ENCODE data around the gene CES3.
"Not testable (repeated sequence)": the region's sequence is repeated elsewhere in the genome, so short reads cannot be mapped to it uniquely, and the experiment has no call there.

CES3 gene

DNA sequence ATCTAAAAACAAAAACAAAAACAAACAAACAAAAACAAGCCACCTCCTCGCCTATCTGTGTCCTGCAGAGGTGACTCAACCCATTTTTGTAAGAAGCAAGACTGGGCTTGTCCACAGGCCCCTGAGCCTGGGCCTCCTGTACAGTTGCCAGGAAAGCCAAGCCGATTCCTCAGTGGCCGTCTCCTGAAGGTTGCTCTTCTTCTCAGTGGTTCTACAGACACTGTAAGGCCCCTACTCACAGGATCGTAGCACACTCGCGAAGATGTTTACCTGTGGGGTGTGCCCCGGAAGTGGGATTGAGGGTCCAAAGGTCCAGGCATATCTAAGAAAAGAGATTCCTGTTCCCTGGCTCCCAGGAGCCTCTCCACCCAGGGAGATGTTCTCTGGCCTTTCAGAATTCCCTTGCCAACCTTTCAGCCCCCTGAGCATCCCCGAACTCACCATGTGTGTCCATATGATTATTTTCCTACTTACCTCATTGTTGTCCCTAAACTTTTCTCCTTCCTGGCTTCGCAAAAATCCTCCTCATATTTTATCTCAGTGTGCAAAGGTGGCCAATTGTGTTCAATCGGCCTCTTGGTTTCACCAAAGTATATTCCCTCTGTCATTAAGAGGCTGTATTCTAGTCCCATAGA is 7.5 kb upstream of the CES3 start:
- DNase-seq: no peak
- POLR2A ChIA-PET: interaction anchor here (0.6 kb wide), 4 partner anchors 20 to 225 kb away, joined by 3 read pairs; no protein-coding TSS in a partner anchor
- no peak overlapping the region for H3K27ac ChIP-seq (ENCODE audit: insufficient read depth in 1 of 2, low read depth in 1 of 2, low read length in 2 of 2, poor library complexity in 1 of 2, severe bottlenecking in 2 of 2)
- peaks cover 7 to 32% (median 19%) of the 10 kb centered on the region in 5 experiments for H3K27me3 ChIP-seq (replicated peaks in 2 of 5; ENCODE audit: control insufficient read depth in 4 of 5, insufficient read depth in 5 of 5, low read length in 4 of 5)
- CTCF ChIA-PET: interaction anchor here (0.6 to 5.7 kb wide), 22 partner anchors 9 to 245 kb away, joined by 3 to 33 read pairs (median 4); partner anchors contain the start of genes CES3, ELMO3 and RRAD
- H3K9me3 ChIP-seq (ENCODE audit: control extremely low read depth in 1 of 5, control insufficient read depth in 4 of 5, insufficient read depth in 2 of 5, low read depth in 1 of 5, low read length in 4 of 5): peaks cover 0 to 5% (median 0%) of the 10 kb centered on the region in 5 experiments
- no peaks in the 10 kb centered on the region for H3K36me3 ChIP-seq (ENCODE audit: control insufficient read depth in 4 of 4, insufficient read depth in 4 of 4, low read length in 3 of 4)
- H3K4me1 ChIP-seq (ENCODE audit: control extremely low read depth in 1 of 4, control insufficient read depth in 4 of 4, insufficient read depth in 4 of 4, low read length in 3 of 4): peaks cover 0 to 5% (median 3%) of the 10 kb centered on the region in 4 experiments
- 92% methylated on average over 10 of the region's 10 CpGs for WGBS (ENCODE audit: insufficient coverage)
- H3K4me3 ChIP-seq (ENCODE audit: control insufficient read depth in 1 of 7, extremely low read depth in 1 of 7, insufficient read depth in 4 of 7, low read depth in 2 of 7, low read length in 6 of 7): no peak overlapping the region

DNA sequence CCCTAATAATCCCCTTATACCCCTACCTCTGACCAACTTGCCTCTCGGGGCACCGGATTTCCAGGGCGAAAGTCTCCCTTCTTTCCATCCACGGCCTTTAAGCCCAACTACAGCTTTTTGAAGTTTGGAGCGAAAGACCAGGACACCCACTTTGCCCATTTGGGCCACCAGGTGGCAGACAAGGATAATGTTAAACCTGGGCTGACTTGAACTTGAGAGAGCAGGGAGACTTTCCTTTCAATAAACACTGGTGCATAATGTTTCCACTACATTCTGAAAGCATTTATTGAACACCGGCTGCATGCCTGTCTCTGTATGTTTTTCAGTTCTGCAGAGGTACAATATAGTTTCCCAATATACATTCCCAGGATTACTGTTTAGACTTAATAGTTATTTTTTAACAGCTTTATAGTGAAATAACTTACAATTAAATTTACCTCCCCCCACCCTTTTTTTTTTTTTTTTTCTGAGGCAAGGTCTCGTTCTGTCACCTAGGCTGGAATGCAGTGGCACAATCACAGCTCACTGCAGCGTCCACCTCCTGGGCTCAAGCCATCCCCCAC is 6.9 kb upstream of the CES3 start:
- peak; percentile 71 to 86 (median 78) for DNase-seq
- Histone ChIP-seq H3K27ac (ENCODE audit: insufficient read depth in 1 of 2, low read depth in 1 of 2, low read length in 2 of 2, poor library complexity in 1 of 2, severe bottlenecking in 2 of 2) (no peak overlapping the region), H3K4me1 (ENCODE audit: control extremely low read depth in 1 of 4, control insufficient read depth in 4 of 4, insufficient read depth in 4 of 4, low read length in 3 of 4) (no peaks in the 10 kb centered on the region), H3K4me3 (ENCODE audit: control insufficient read depth in 1 of 7, extremely low read depth in 1 of 7, insufficient read depth in 4 of 7, low read depth in 2 of 7, low read length in 6 of 7) (no peak overlapping the region), H3K9me3 (ENCODE audit: control extremely low read depth in 1 of 5, control insufficient read depth in 4 of 5, insufficient read depth in 2 of 5, low read depth in 1 of 5, low read length in 4 of 5) (peaks cover 0 to 5% (median 0%) of the 10 kb centered on the region in 5 experiments), H3K27me3 (replicated peaks in 2 of 5; ENCODE audit: control insufficient read depth in 4 of 5, insufficient read depth in 5 of 5, low read length in 4 of 5) (peaks cover 7 to 26% (median 19%) of the 10 kb centered on the region in 5 experiments), H3K36me3 (ENCODE audit: control insufficient read depth in 4 of 4, insufficient read depth in 4 of 4, low read length in 3 of 4) (no peaks in the 10 kb centered on the region)
- ChIA-PET CTCF (interaction anchor here (0.6 to 5.7 kb wide), 20 partner anchors 9 to 321 kb away, joined by 3 to 33 read pairs (median 4); partner anchors contain the start of genes CES3, ELMO3 and RRAD), POLR2A (interaction anchor here (0.6 kb wide), 3 partner anchors 20 to 226 kb away, joined by 3 read pairs; no protein-coding TSS in a partner anchor)
- 8% methylated on average over 5 of the region's 8 CpGs for WGBS (ENCODE audit: insufficient coverage)

DNA sequence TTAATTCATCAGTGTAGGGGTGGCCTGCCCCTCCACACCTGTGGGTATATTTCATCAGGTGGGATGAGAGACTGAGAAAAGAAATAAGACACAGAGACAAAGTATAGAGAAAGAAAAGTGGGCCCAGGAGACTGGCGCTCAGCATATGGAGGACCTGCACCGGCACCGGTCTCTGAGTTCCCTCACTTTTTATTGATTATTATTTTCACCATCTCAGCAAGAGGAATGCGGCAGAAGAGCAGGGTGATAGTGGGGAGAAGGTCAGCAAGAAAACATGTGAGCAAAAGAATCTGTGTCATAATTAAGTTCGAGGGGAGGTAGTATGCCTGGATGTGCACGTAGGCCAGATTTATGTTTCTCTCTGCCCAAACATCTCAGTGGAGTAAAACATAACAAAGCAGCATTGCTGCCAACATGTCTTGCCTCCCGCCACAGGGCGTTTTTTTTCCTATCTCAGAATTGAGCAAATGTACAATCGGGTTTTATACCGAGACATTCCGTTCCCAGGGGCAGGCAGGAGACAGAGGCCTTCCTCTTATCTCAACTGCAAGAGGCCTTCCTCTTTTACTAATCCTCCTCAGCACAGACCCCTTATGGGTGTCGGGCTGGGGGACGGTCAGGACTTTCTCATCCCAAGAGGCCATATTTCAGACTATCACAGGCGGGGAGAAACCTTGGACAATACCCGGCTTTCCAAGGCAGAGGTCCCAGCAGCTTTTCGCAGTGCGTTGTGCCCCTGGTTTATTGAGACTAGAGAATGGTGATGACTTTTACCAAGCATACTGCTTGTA is 5.5 kb upstream of the CES3 start:
- H3K9me3 ChIP-seq (ENCODE audit: control extremely low read depth in 1 of 5, control insufficient read depth in 4 of 5, insufficient read depth in 2 of 5, low read depth in 1 of 5, low read length in 4 of 5): not testable (repeated sequence)

DNA sequence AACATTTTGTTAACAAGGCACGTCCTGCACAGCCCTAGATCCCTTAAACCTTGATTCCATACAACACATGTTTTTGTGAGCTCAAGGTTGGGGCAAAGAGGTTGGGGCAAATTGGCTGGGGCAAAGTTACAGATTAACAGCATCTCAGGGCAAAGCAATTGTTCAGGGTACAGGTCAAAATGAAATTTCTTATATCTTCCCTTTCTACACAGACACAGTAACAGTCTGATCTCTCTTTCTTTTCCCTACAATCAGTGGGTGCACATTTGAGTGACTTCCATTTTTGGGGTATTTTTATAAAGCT is 5.0 kb upstream of the CES3 start:
- H3K9me3 ChIP-seq (ENCODE audit: control extremely low read depth in 1 of 5, control insufficient read depth in 4 of 5, insufficient read depth in 2 of 5, low read depth in 1 of 5, low read length in 4 of 5); H3K4me3 ChIP-seq (ENCODE audit: control insufficient read depth in 1 of 7, extremely low read depth in 1 of 7, insufficient read depth in 4 of 7, low read depth in 2 of 7, low read length in 6 of 7); H3K27ac ChIP-seq (ENCODE audit: insufficient read depth in 1 of 2, low read depth in 1 of 2, low read length in 2 of 2, poor library complexity in 1 of 2, severe bottlenecking in 2 of 2); H3K4me1 ChIP-seq (ENCODE audit: control extremely low read depth in 1 of 4, control insufficient read depth in 4 of 4, insufficient read depth in 4 of 4, low read length in 3 of 4); H3K36me3 ChIP-seq (ENCODE audit: control insufficient read depth in 4 of 4, insufficient read depth in 4 of 4, low read length in 3 of 4); POLR2A ChIA-PET; DNase-seq; H3K27me3 ChIP-seq (replicated peaks in 2 of 5; ENCODE audit: control insufficient read depth in 4 of 5, insufficient read depth in 5 of 5, low read length in 4 of 5): not testable (repeated sequence)
- no CpG with 5 or more reads among the region's 1 CpG for WGBS (ENCODE audit: insufficient coverage)
- CTCF ChIA-PET: interaction anchor here (1.2 to 13.1 kb wide), 8 partner anchors 9 to 220 kb away, joined by 4 to 124 read pairs (median 6); no protein-coding TSS in a partner anchor

More for the DNA sequence above, 5.5 kb upstream of the CES3 start:
- H3K4me1 ChIP-seq (ENCODE audit: control extremely low read depth in 1 of 4, control insufficient read depth in 4 of 4, insufficient read depth in 4 of 4, low read length in 3 of 4); H3K36me3 ChIP-seq (ENCODE audit: control insufficient read depth in 4 of 4, insufficient read depth in 4 of 4, low read length in 3 of 4); H3K4me3 ChIP-seq (ENCODE audit: control insufficient read depth in 1 of 7, extremely low read depth in 1 of 7, insufficient read depth in 4 of 7, low read depth in 2 of 7, low read length in 6 of 7); POLR2A ChIA-PET; DNase-seq; H3K27ac ChIP-seq (ENCODE audit: insufficient read depth in 1 of 2, low read depth in 1 of 2, low read length in 2 of 2, poor library complexity in 1 of 2, severe bottlenecking in 2 of 2): not testable (repeated sequence)
- H3K27me3 ChIP-seq (replicated peaks in 2 of 5; ENCODE audit: control insufficient read depth in 4 of 5, insufficient read depth in 5 of 5, low read length in 4 of 5): peaks cover 3 to 12% (median 9%) of the 10 kb centered on the region in 5 experiments
- CTCF ChIA-PET: interaction anchor here (1.2 to 13.1 kb wide), 4 partner anchors 9 to 221 kb away, joined by 4 to 124 read pairs (median 5); no protein-coding TSS in a partner anchor
- WGBS (ENCODE audit: insufficient coverage): 94% methylated on average over 3 of the region's 17 CpGs

DNA sequence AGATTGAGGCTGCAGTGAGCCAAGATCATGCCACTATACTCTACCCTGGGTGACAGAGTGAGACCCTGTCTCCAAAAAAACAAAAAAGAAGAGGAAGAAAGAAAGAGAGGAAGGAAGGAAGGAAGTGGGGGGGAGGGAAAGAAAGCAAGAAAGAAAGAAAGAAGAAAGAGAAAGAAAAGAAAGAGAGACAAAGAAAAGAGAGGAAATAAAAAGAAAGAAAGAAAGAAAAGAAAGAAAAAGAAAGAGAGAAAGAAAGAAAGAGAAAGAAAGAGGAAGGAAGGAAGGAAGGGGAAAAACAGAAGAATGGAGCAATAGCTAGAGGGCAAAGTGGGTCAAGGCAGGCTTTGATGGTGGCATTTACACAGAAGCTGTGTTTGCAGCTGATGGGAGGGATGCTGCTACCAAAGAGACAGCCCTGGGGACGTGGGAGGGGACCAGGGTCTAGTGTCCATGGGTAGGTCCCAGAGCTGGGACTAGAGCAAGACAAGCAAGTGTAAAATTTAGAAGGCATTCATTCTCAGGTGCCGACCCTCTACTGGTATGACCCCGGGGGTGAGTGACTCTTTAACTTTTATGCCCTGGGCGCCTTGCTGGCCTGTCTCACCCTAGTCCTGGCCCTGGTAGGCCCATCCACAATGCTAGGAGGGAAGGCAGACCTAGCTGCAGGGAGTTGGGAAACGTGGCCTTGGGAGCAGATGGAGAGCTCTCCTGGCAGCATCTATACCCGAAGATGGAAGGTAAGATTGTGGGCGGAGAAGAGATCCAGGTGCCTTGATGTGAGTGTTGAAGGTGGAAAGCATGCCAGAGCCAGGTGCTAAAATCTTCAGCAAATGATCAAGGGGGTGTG is 2.0 kb upstream of the CES3 start:
- WGBS (ENCODE audit: insufficient coverage): 90% methylated on average over 7 of the region's 7 CpGs
- CTCF ChIA-PET: interaction anchor here (0.9 to 13.1 kb wide), 9 partner anchors 12 to 226 kb away, joined by 3 to 124 read pairs (median 5); partner anchors contain the start of gene CES4A
- POLR2A ChIA-PET: interaction anchor here (0.6 kb wide), 1 partner anchor 398 kb away, joined by 3 read pairs; no protein-coding TSS in a partner anchor
- H3K9me3 ChIP-seq (ENCODE audit: control extremely low read depth in 1 of 5, control insufficient read depth in 4 of 5, insufficient read depth in 2 of 5, low read depth in 1 of 5, low read length in 4 of 5): no peaks in the 10 kb centered on the region
- no peak overlapping the region for H3K27ac ChIP-seq (ENCODE audit: insufficient read depth in 1 of 2, low read depth in 1 of 2, low read length in 2 of 2, poor library complexity in 1 of 2, severe bottlenecking in 2 of 2)
- no peak overlapping the region for H3K4me3 ChIP-seq (ENCODE audit: control insufficient read depth in 1 of 7, extremely low read depth in 1 of 7, insufficient read depth in 4 of 7, low read depth in 2 of 7, low read length in 6 of 7)
- no peak for DNase-seq
- peaks cover 0 to 18% (median 13%) of the 10 kb centered on the region in 4 experiments for H3K4me1 ChIP-seq (ENCODE audit: control extremely low read depth in 1 of 4, control insufficient read depth in 4 of 4, insufficient read depth in 4 of 4, low read length in 3 of 4)
- no peaks in the 10 kb centered on the region for H3K36me3 ChIP-seq (ENCODE audit: control insufficient read depth in 4 of 4, insufficient read depth in 4 of 4, low read length in 3 of 4)
- no peaks in the 10 kb centered on the region for H3K27me3 ChIP-seq (replicated peaks in 2 of 5; ENCODE audit: control insufficient read depth in 4 of 5, insufficient read depth in 5 of 5, low read length in 4 of 5)

DNA sequence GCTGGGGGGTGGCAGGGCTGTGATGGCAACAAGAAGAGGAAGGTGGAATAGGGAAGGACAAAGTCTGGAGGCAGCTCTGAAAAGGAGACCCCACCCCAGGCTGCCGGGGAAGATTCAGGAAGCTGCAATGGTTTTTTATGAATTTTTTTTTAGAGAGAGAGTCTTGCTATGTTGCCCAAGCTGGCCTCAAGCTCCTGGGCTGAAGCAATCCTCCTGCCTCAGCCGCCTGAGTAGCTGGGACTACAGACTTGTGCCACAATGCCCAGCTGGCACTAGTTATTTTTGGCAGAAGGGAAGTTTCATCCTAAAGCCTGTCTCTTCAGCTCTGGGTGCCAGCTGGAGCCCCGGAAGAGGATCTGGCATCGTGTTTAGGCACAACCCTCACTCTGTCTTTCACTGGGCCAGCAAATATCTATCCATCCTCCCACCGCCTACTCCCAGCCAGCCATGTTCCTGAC is 1.3 kb upstream of the CES3 start:
- H3K4me1 ChIP-seq (ENCODE audit: control extremely low read depth in 1 of 4, control insufficient read depth in 4 of 4, insufficient read depth in 4 of 4, low read length in 3 of 4): peaks cover 0 to 18% (median 13%) of the 10 kb centered on the region in 4 experiments
- H3K27ac ChIP-seq (ENCODE audit: insufficient read depth in 1 of 2, low read depth in 1 of 2, low read length in 2 of 2, poor library complexity in 1 of 2, severe bottlenecking in 2 of 2): no peak overlapping the region
- DNase-seq: peak in 1 of 3 donors; percentile 6
- H3K36me3 ChIP-seq (ENCODE audit: control insufficient read depth in 4 of 4, insufficient read depth in 4 of 4, low read length in 3 of 4): no peaks in the 10 kb centered on the region
- WGBS (ENCODE audit: insufficient coverage): 78% methylated on average over 4 of the region's 5 CpGs
- no peaks in the 10 kb centered on the region for H3K9me3 ChIP-seq (ENCODE audit: control extremely low read depth in 1 of 5, control insufficient read depth in 4 of 5, insufficient read depth in 2 of 5, low read depth in 1 of 5, low read length in 4 of 5)
- CTCF ChIA-PET: interaction anchor here (0.9 to 13.1 kb wide), 7 partner anchors 12 to 196 kb away, joined by 3 to 124 read pairs (median 4); partner anchors contain the start of gene CES4A
- H3K4me3 ChIP-seq (ENCODE audit: control insufficient read depth in 1 of 7, extremely low read depth in 1 of 7, insufficient read depth in 4 of 7, low read depth in 2 of 7, low read length in 6 of 7): no peak overlapping the region
- POLR2A ChIA-PET: interaction anchor here (0.6 kb wide), 1 partner anchor 397 kb away, joined by 3 read pairs; no protein-coding TSS in a partner anchor
- no peaks in the 10 kb centered on the region for H3K27me3 ChIP-seq (replicated peaks in 2 of 5; ENCODE audit: control insufficient read depth in 4 of 5, insufficient read depth in 5 of 5, low read length in 4 of 5)
